ENCODE data around the gene AZIN2.
"Not testable (repeated sequence)": the region's sequence is repeated elsewhere in the genome, so short reads cannot be mapped to it uniquely, and the experiment has no call there.

The AZIN2 gene

DNA sequence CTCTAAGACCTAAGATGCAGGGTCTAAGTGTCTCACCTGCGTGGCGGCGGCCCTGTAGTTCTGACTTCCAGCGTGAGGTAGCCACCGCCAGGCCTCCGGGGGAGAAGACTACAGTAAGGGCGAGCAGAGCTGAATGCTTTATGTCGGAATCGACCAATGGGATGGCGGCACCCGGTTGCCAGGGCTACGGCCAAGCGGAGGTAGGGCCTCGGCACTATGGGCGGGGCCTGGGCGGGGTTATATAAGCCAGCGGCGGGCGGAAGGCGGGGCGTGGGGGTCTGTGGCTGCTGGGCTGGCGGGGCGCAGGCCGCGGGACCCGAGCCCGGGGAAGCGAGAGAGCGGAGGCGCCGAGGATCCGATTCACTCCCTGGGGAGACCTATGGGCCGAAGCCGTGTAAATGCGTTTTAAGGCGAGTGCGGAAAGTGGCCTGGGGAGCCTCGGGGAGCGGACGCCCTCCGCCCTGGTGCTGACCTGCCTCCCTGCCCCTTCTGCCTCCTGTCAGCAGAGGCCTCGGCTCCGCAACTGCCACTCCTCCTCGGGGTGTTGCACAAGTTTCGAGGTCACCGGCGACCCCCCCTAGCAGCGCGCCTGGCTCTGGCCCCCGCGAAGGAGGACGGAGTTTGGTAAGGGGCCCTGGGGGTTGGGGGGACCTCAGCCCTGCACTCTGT is at the start of gene AZIN2:
Gene AZIN2 (plus strand): TSS at position 269 of the 669 bp plus-strand sequence. CDS start 1,097 bp downstream, outside the sequence.
- peak; percentile 94 to 96 for DNase-seq (ENCODE audit: low read depth in 1 of 2, low spot score in 1 of 2)

- no peak for DNase-seq (ENCODE audit: low read depth in 1 of 2, low spot score in 1 of 2)
Measured at GRCh38 chr1:33031506-33031905, 49.4 kb upstream of the AZIN2 start.

DNA sequence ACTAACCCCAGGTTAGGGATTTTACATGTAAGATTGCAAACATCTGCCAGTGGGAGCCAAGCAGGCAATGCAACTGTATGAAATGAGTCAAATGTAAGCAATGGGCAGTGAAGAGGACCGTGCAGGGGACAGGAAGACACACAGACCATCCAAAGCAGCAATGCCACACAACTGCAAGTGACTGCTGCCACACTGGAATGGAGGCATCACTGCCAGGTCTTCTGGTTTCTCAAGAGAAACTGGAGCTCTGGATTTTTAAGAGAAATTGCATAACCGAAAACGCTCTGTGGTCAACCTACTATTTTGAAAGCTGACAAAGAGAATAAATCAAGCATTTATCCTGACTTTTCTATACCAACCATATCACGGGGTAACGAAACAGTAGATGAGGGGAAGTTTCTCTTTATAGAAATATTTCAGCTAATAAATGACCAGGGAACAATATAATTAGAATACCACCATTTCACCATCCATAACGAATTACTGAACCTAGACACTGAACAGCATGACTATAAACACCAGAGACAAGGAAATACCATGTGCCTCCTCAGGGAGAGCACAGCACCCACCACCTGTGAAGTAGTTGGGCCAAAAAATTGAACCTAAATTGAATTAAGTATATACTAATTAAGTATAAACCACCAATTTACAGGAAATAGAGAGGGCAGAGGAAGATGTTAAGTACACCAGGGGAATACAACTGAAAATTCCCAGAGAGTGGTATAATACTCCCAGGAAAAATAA is 48.7 kb upstream of the AZIN2 start:
- no peak for DNase-seq (ENCODE audit: low read depth in 1 of 2, low spot score in 1 of 2)

GRCh38 chr1:33036051-33036525 is 44.9 kb upstream of the AZIN2 start:
- DNase-seq (ENCODE audit: low read depth in 1 of 2, low spot score in 1 of 2), result no peak

- DNase-seq (ENCODE audit: low read depth in 1 of 2, low spot score in 1 of 2), result peak; percentile 74 to 83
Measured at GRCh38 chr1:33036526-33037503, 44.1 kb upstream of the AZIN2 start, which contains the start of gene AK2. AK2 (minus strand) TSS chr1:33036883; CDS start chr1:33036828, 55 bp downstream.

GRCh38 chr1:33039840-33040239 is 41.1 kb upstream of the AZIN2 start:
- no peak for DNase-seq (ENCODE audit: low read depth in 1 of 2, low spot score in 1 of 2)

DNA sequence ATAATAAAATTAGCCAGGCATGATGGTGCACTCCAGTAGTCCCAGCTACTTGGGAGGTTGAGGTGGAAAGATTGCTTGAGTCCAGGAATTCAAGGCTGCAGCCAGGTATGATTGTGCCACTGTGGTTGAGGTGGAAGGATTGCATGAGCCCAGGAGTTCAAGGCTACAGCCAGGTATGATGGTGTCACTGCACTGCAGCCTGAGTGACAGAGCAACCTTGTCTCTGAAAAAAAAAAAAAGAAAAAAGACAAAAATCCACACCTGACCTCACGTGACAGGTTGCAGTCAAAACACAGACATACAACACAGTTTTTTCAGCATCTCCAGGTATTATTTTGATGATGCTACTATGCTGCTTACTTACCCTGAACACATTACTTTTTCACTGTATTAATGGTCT is 39.9 kb upstream of the AZIN2 start:
- DNase-seq (ENCODE audit: low read depth in 1 of 2, low spot score in 1 of 2), result no peak

GRCh38 chr1:33042831-33043230 is 38.1 kb upstream of the AZIN2 start:
- no peak for DNase-seq (ENCODE audit: low read depth in 1 of 2, low spot score in 1 of 2)

- no peak for DNase-seq (ENCODE audit: low read depth in 1 of 2, low spot score in 1 of 2)
Measured at GRCh38 chr1:33043267-33044092, 37.5 kb upstream of the AZIN2 start.

- no peak for DNase-seq (ENCODE audit: low read depth in 1 of 2, low spot score in 1 of 2)
Measured at GRCh38 chr1:33045246-33045645, 35.7 kb upstream of the AZIN2 start.

DNA sequence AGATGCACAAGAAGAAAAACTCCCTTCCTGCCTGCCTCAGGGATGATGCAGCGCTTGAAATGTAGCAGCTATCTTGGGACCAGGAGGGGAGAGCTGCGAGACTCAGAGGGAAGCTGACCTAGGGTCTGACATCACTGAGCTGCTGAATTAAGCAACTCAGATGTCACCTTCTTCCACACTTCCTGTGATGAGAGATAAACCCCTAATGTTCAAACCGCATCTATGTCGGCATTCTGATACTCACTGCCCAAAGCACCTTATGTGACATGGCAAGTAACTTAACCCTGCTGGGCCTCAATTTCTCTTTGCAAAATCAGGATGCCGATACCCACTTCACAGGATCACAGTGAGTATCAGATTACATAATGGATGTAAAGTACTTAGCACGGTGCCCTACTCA is 35.1 kb upstream of the AZIN2 start:
- no peak for DNase-seq (ENCODE audit: low read depth in 1 of 2, low spot score in 1 of 2)

- not testable (repeated sequence) for DNase-seq (ENCODE audit: low read depth in 1 of 2, low spot score in 1 of 2)
Measured at GRCh38 chr1:33046234-33046633, 34.7 kb upstream of the AZIN2 start.

GRCh38 chr1:33047290-33047689 is 33.7 kb upstream of the AZIN2 start:
- DNase-seq (ENCODE audit: low read depth in 1 of 2, low spot score in 1 of 2), result no peak

GRCh38 chr1:33047839-33048305 is 33.1 kb upstream of the AZIN2 start:
- no peak for DNase-seq (ENCODE audit: low read depth in 1 of 2, low spot score in 1 of 2)

GRCh38 chr1:33048426-33048825 is 32.5 kb upstream of the AZIN2 start:
- no peak for DNase-seq (ENCODE audit: low read depth in 1 of 2, low spot score in 1 of 2)

DNA sequence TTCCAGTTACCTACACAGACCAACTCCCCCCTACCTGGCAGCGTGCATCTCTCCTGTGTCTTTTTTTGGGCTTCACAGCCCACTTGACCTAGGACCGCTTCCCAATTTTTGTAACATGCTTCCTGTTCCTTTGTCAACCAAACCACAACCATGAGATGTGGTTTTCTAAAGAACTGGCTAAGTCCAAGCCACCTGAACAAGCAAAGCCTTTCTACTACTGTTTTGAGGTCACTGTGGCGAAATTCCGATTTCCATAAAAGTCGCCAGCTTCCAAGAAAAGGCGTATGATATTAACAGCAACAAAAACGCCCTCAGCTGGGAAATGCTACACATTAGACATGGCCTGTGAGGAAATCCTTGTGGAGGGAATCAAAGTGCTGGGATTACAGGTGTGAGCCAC is 31.6 kb upstream of the AZIN2 start:
- DNase-seq (ENCODE audit: low read depth in 1 of 2, low spot score in 1 of 2), result no peak

DNA sequence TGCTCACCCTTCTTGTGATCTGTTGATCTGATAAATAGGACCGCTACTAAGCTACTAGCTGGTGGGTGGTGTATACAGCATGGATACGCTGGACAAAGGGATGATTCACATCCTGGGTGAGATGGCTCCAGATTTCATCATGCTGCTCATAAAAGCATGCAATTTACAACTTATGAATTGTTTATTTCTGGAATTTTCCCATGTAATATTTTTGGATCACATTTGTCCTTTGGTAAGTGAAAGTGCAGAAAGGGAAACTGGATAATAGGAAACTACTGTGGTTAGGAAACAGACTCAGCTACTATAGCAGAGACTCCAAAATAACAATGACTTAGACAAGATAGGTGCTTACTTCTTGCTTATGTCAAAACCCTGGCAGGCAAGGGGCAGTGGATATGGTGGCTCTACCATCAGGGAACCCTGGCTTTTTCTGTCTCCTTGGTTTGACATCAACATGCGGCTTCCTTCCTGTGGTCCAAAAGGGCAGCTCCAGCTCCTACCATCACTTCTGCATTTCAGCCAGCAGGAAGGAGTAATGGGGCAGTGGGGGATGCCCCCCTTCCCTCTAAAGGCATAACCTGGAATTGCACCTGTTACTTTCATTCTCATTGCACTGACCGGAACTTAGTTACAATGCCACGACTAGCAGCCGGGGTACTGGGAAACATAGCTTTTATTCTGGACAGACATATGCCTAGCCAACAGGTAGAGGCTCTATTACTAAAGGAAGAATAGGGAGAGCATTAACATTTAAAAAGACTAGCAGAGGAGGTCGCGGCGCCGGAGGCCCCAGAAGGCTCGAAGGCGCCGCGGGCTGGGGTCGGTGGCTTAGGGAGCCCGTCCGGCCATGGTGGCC is 30.5 kb upstream of the AZIN2 start:
- DNase-seq (ENCODE audit: low read depth in 1 of 2, low spot score in 1 of 2), result no peak

DNA sequence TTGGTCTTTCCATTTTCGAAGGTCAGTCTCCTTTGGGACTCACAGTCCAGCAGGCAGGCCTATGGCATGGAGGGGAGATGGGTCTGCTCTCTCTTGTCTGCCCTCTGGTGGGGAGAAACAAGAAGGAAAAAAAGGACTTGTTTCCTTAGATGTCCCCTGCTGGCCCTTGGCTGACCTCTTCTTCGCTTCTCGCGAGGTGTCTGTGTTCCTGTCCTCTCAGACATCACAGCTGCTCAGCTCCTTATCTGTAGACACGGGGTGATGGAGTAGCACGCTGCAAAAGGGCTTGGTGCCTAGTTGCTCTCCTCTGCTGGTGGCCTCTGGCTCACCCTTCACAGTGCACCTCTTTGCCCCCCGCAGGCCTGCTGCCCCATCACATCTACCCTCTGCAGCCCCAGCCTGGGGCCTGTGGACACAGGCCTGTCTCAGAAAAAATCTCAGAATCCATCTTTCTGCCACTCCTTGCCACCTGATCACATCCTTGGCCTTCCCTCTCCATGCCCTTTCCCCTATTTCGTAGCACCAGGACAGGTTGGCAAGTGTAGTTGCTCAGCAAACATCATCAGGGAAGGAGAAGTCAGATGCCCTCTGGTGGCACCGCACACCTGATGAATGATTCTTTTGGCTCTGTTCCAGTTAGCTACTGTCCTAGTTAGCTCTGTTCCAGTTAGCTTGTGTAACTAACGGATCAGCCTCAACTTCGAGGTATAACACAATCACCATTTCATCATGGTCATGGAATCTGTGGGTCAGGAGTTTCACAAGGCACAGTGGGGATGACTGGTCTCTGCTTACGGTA is 25.5 kb upstream of the AZIN2 start:
- no peak for DNase-seq (ENCODE audit: low read depth in 1 of 2, low spot score in 1 of 2)

DNA sequence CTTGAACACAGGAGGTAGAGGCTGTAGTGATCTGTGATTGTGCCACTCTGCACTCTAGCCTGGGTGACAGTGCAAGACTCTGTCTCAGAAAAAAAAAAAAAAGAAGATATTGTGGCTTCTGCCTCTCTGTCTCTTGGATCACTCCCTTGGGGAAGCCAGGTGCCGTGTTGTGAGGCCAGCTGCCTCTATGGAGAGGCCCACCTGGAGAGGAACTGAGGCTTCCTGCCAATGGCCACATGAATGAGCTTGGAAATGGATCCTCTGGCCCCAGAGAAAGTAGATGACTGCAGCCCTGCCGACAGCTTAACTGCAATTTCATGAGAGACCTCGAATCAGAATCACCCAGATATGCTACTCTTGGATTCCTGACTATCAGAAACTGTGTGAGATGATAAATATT is 24.5 kb upstream of the AZIN2 start:
- no peak for DNase-seq (ENCODE audit: low read depth in 1 of 2, low spot score in 1 of 2)

Data from activated T-helper 1 cell treated with anti-CD3 and anti-CD28 coated beads, Interleukin-2, amount 50 U/mL, for 16 hours (primary cell).